HepG2 (cell line): Measurements from ENCODE around the gene LRP10. TPM values are rescaled to one million over a fixed set of nuclear protein-coding genes. Genes with fewer than 3 reads are reported as not detected.
A peak's percentile ranks its signal among the peaks of the same experiment; 100 is the strongest.

Source experiments
- ATAC-seq: fragments of 200-7000 bp; cut with Tn5 transposase; 3 replicates; pipeline ENCODE4 v1.9.1; 2020; ENCODE audit warnings: mild to moderate bottlenecking, moderate library complexity
- BruUV-seq: library from RNA; stranded (reverse); fragments of 400-500 nt; replicated peaks from 2 replicates; lab custom pipeline; 2021; lab: Mats Ljungman, UMichigan
- CTCF ChIA-PET: fragments of 300-600 bp; formaldehyde crosslinking; extraction: SDS; loops from one replicate; lab custom pipeline; 2021; ENCODE audit warnings: low total read pairs, inconsistent platforms, low intra/inter-chr PET ratio; lab: Yijun Ruan, JAX
- POLR2A ChIA-PET: fragments of 350-600 bp; sonication (Branson Sonifier 250); formaldehyde crosslinking; loops from one replicate; lab custom pipeline; 2020; ENCODE audit warnings: antibody characterized with exemption, inconsistent platforms; lab: Yijun Ruan, JAX
- DNase-seq: peaks from one replicate; pipeline ENCODE4 v3.0.0-alpha.2; 2015; ENCODE audit warnings: low spot score
- FAIRE-seq: peaks from 3 replicates; lab custom pipeline; 2011; peaks lifted over from hg19 to GRCh38; lab: Jason Lieb, UNC
- H2AFZ ChIP-seq: one replicate; pipeline ENCODE4 v1.6.1; 2011; ENCODE audit warnings: low read length, inconsistent platforms
- H3K27ac ChIP-seq: fragments of 300-600 bp; 3 replicates; pipeline ENCODE4 v1.8.0; 2011; ENCODE audit warnings: mixed run types, mild to moderate bottlenecking, mixed read lengths, low read length, inconsistent platforms; ENCODE audit not compliant: insufficient read depth; ENCODE audit errors: extremely low read length
- H3K27me3 ChIP-seq, 2 experiments: fragments of 200-600 bp in 1 of 2; 2 replicates in 1 of 2; 3 replicates in 1 of 2; pipeline versions ENCODE4 v1.6.0 to v1.8.0; 2011; ENCODE audit warnings: low read length in 2 of 2, mild to moderate bottlenecking in 2 of 2, moderate library complexity in 2 of 2, inconsistent platforms in 1 of 2; ENCODE audit not compliant: insufficient read depth in 2 of 2, control insufficient read depth in 1 of 2
- H3K36me3 ChIP-seq, 2 experiments: fragments of 200-600 bp in 1 of 2; replicated peaks in 1 of 2; 2 replicates in 1 of 2; 3 replicates in 1 of 2; pipeline versions ENCODE4 v1.5.1 to v1.8.0; 2011; ENCODE audit warnings: low read length in 2 of 2, inconsistent platforms in 1 of 2; ENCODE audit not compliant: insufficient read depth in 2 of 2, control insufficient read depth in 1 of 2
- H3K4me1 ChIP-seq: 2 replicates; pipeline ENCODE4 v1.5.1; 2012; ENCODE audit warnings: low read length, inconsistent platforms; ENCODE audit not compliant: insufficient read depth
- H3K4me2 ChIP-seq: 2 replicates; pipeline ENCODE4 v1.6.0; 2011; ENCODE audit warnings: low read depth, low read length, inconsistent platforms
- H3K4me3 ChIP-seq, 3 experiments: fragments of 200-600 bp in 1 of 3; sonication (generic), shearing (Covaris generic) in 1 of 3; replicated peaks in 1 of 3; 2 replicates each; pipeline ENCODE4 v1.5.1; 2011 to 2016; ENCODE audit warnings: low read length in 3 of 3, inconsistent platforms in 2 of 3, low read depth in 2 of 3, mild to moderate bottlenecking in 2 of 3, control low read depth in 1 of 3, mixed read lengths in 1 of 3; ENCODE audit not compliant: insufficient read depth in 1 of 3
- H3K79me2 ChIP-seq: one replicate; pipeline ENCODE4 v1.6.1; 2011; ENCODE audit warnings: low read length, inconsistent platforms; ENCODE audit not compliant: insufficient read depth
- H3K9ac ChIP-seq: 2 replicates; pipeline ENCODE4 v1.6.0; 2011; ENCODE audit warnings: mild to moderate bottlenecking, low read depth, low read length, inconsistent platforms; ENCODE audit not compliant: insufficient read depth
- H3K9me3 ChIP-seq: 2 replicates; pipeline ENCODE4 v1.5.1; 2012; ENCODE audit warnings: mild to moderate bottlenecking, low read length
- H4K20me1 ChIP-seq: 2 replicates; pipeline ENCODE4 v1.6.0; 2011; ENCODE audit warnings: inconsistent platforms, mild to moderate bottlenecking, low read length, moderate library complexity; ENCODE audit not compliant: insufficient read depth
- CREB1 ChIP-seq, 2 experiments: fragments of 450-650 bp in 1 of 2; IDR thresholded peaks; 2 replicates each; pipeline ENCODE4 v1.6.1; 2016 to 2017; ENCODE audit warnings: control low read depth in 1 of 2, mild to moderate bottlenecking in 1 of 2, missing compliant biosample characterization in 1 of 2, missing genetic modification characterization in 1 of 2
- FOXK2 ChIP-seq: fragments of 450-650 bp; IDR thresholded peaks from 2 replicates; pipeline ENCODE4 v1.6.1; 2016
- GPBP1L1 ChIP-seq: sonication (generic); formaldehyde crosslinking; IDR thresholded peaks from 2 replicates; pipeline ENCODE4 v1.5.0; 2020; ENCODE audit warnings: mild to moderate bottlenecking, missing genetic modification reagents
- HDAC6 ChIP-seq: fragments of 200-600 bp; sonication (generic); IDR thresholded peaks from 2 replicates; pipeline ENCODE4 v1.7.0; 2017; ENCODE audit warnings: mild to moderate bottlenecking, antibody characterized with exemption, low read length, low read depth
- HNF4G ChIP-seq, 2 experiments: sonication (generic) in 1 of 2; formaldehyde crosslinking in 1 of 2; IDR thresholded peaks; 2 replicates each; pipeline versions ENCODE4 v1.4.0 to v1.6.1; 2011 to 2020; ENCODE audit warnings: borderline replicate concordance in 2 of 2, low read depth in 2 of 2, mild to moderate bottlenecking in 2 of 2, low read length in 1 of 2, missing genetic modification reagents in 1 of 2, moderate library complexity in 1 of 2
- HOXA9 ChIP-seq: sonication (generic); formaldehyde crosslinking; IDR thresholded peaks from 2 replicates; pipeline ENCODE4 v1.8.1; 2022; ENCODE audit warnings: missing genetic modification reagents, mild to moderate bottlenecking, moderate library complexity, borderline replicate concordance
- KDM5A ChIP-seq: fragments of 200-600 bp; sonication (generic); IDR thresholded peaks from 2 replicates; pipeline ENCODE4 v1.7.0; 2018; ENCODE audit warnings: antibody characterized with exemption, mild to moderate bottlenecking, low read length, borderline replicate concordance
- LCORL ChIP-seq, 2 experiments: fragments of 450-650 bp in 1 of 2; sonication (generic) in 1 of 2; formaldehyde crosslinking in 1 of 2; IDR thresholded peaks; 2 replicates each; pipeline versions ENCODE4 v1.5.0 to v1.6.1; 2017 to 2020; ENCODE audit warnings: antibody characterized with exemption in 1 of 2, missing genetic modification reagents in 1 of 2
- MED8 ChIP-seq: sonication (generic); formaldehyde crosslinking; IDR thresholded peaks from 2 replicates; pipeline ENCODE4 v1.8.1; 2023; ENCODE audit warnings: mild to moderate bottlenecking, missing genetic modification reagents; ENCODE audit not compliant: insufficient replicate concordance
- ZBTB39 ChIP-seq: sonication (generic); formaldehyde crosslinking; IDR thresholded peaks from 2 replicates; pipeline ENCODE4 v1.5.0; 2020; ENCODE audit warnings: missing genetic modification reagents
- ZFYVE20 ChIP-seq: sonication (generic); formaldehyde crosslinking; IDR thresholded peaks from 2 replicates; pipeline ENCODE4 v1.8.0; 2023; ENCODE audit warnings: low read depth, mild to moderate bottlenecking, moderate library complexity, missing genetic modification reagents, borderline replicate concordance
- ZNF703 ChIP-seq: sonication (generic); formaldehyde crosslinking; IDR thresholded peaks from 2 replicates; pipeline ENCODE4 v1.5.1; 2020; ENCODE audit warnings: missing genetic modification reagents, mild to moderate bottlenecking, moderate library complexity, borderline replicate concordance
- ZNF740 ChIP-seq: sonication (generic); formaldehyde crosslinking; IDR thresholded peaks from 2 replicates; pipeline ENCODE4 v1.4.0; 2020; ENCODE audit warnings: missing genetic modification reagents
- ZNF788 ChIP-seq: sonication (generic); formaldehyde crosslinking; IDR thresholded peaks from 2 replicates; pipeline ENCODE4 v1.5.0; 2020; ENCODE audit warnings: mild to moderate bottlenecking, missing genetic modification reagents, borderline replicate concordance
- WGBS: methylation state at CpG from one replicate; pipeline ENCODE4 v1.1.6; 2017; ENCODE audit warnings: low lambda C conversion rate; 5-methylcytosine and 5-hydroxymethylcytosine counted together
- in situ Hi-C: cut with HindIII; loops from 2 replicates; pipeline ENCODE4 v1.10.0; 2017; ENCODE audit warnings: low pct_unique_long_range_greater_than_20kb; ENCODE audit not compliant: extremely low pct_ligation_motif_present
- intact Hi-C: fragments of 100-400 bp; cut with micrococcal nuclease; formaldehyde crosslinking; loops from one replicate; pipeline ENCODE4 v1.10.0; 2022; ENCODE audit not compliant: unreplicated experiment
- polyA plus RNA-seq, 8 experiments: library from polyadenylated mRNA; depleted of rRNA in 3 of 8; stranded (reverse) in 7 of 8; unstranded in 1 of 8; fragments of >200 nt; fragmentation: Illumina TruSeq in 4 of 8; extraction: Trizol in 4 of 8; gene quantifications; 2 replicates each; pipeline versions ENCODE4 v1.2.1 to v1.2.3, GENCODE V29; 2011 to 2016; ENCODE audit warnings: low read depth in 4 of 8, missing spikeins in 1 of 8, mixed read lengths in 1 of 8; ENCODE audit not compliant: insufficient read depth in 1 of 8
- total RNA-seq, 5 experiments: library from RNA; depleted of rRNA; stranded (reverse); fragments of >200 nt; fragmentation: Illumina TruSeq; extraction: Trizol; gene quantifications; 2 replicates each; pipeline ENCODE4 v1.2.3, GENCODE V29; 2016; ENCODE audit warnings: low read depth in 1 of 5

Gene LRP10
- total and polyA plus RNA-seq, 2 of the 13 experiments (the other 11 are each of a cell fraction or from before 2014, with no cell fraction given): 16.9 to 45.2 TPM

- TF ChIP-seq HOXA9 (0 out of 2 replicates have a peak, but pooled peaks have one; percentile 4), GPBP1L1 (no peak), ZFYVE20 (no peak), ZBTB39 (CRISPR knock-in tag) (peak; percentile 64)
Measured at GRCh38 chr14:22871224-22872032, at the start of gene LRP10 (continued).

- peak overlapping the region; percentile 60 for H3K4me2 ChIP-seq
- in situ Hi-C loops: loop anchor here (5.0 kb wide), 1 partner anchor 80 kb away; no protein-coding TSS in a partner anchor
- no peaks in the 10 kb centered on the region for H3K36me3 ChIP-seq
- no peak overlapping the region for H3K9ac ChIP-seq
- no peaks in the 10 kb centered on the region for H3K9me3 ChIP-seq
- intact Hi-C loops: no loop called here
- DNase-seq: no peak
- H3K79me2 ChIP-seq: no peaks in the 10 kb centered on the region
- FAIRE-seq: no peak
- no peak overlapping the region for H3K27ac ChIP-seq
- CTCF ChIA-PET: interaction anchor here (1.0 to 6.1 kb wide), 10 partner anchors 15 to 265 kb away, joined by 3 to 141 read pairs (median 5); no protein-coding TSS in a partner anchor
- POLR2A ChIA-PET: interaction anchor here (0.6 to 5.0 kb wide), 22 partner anchors 8 to 263 kb away, joined by 3 to 29 read pairs (median 6); partner anchors contain the start of genes DAD1, HAUS4, MMP14 and OXA1L
- H2AFZ ChIP-seq: no peak overlapping the region
- no peaks in the 10 kb centered on the region for H4K20me1 ChIP-seq
- ATAC-seq: no peak
- BruUV-seq: no TSS peak
- WGBS: 86% methylated on average over 32 of the region's 32 CpGs
- 0 out of 5 replicates have a peak, but pooled peaks cover 0 to 3% of the 10 kb centered on the region in 2 experiments for H3K27me3 ChIP-seq
- H3K4me1 ChIP-seq: peaks cover 67% of the 10 kb centered on the region
- H3K4me3 ChIP-seq: peak overlapping the region in 1 of 3 experiments; percentile 30; a peak in 1 of 6 replicates
- TF ChIP-seq HDAC6 (no peak), LCORL (IDR thresholded peaks at IDR 0.05) (no peak), LCORL (CRISPR knock-in tag; IDR thresholded peaks at IDR 0.05) (no peak; the same call in 1 of the 2 replicates), ZNF703 (CRISPR knock-in tag) (no peak), ZNF740 (peak; percentile 45; the same call in 1 of the 2 replicates), HNF4G (IDR thresholded peaks at IDR 0.05; ENCODE audit: borderline replicate concordance, low read depth, low read length) (peak; percentile 26; the same call in 1 of the 2 replicates), HNF4G (CRISPR knock-in tag; IDR thresholded peaks at IDR 0.05; ENCODE audit: borderline replicate concordance, low read depth) (no peak), KDM5A (no peak), MED8 (CRISPR knock-in tag) (no peak), ZNF788 (CRISPR knock-in tag) (0 out of 2 replicates have a peak, but pooled peaks have one; percentile 21), FOXK2 (no peak), CREB1 (IDR thresholded peaks at IDR 0.05) (no peak), CREB1 (CRISPR knock-in tag; IDR thresholded peaks at IDR 0.05) (no peak)
Measured at GRCh38 chr14:22822016-22822570, 49.4 kb upstream of the LRP10 start.
